T-helper 2 cell (primary cell): ENCODE results near the gene QRFP.

Source experiments
- DNase-seq, 5 experiments: peaks; one replicate each; pipeline versions ENCODE4 v3.0.0 to v3.0.0-alpha.2; 2012 to 2022

QRFP gene

GRCh38 chr9:130904070-130905044 is 7.7 kb upstream of the QRFP start:
- no peak for DNase-seq

- no peak for DNase-seq
These were observed 6.8 kb upstream of the QRFP start for GRCh38 chr9:130903194-130904069.

GRCh38 chr9:130902204-130903185 is 5.9 kb upstream of the QRFP start:
- DNase-seq: no peak

DNA sequence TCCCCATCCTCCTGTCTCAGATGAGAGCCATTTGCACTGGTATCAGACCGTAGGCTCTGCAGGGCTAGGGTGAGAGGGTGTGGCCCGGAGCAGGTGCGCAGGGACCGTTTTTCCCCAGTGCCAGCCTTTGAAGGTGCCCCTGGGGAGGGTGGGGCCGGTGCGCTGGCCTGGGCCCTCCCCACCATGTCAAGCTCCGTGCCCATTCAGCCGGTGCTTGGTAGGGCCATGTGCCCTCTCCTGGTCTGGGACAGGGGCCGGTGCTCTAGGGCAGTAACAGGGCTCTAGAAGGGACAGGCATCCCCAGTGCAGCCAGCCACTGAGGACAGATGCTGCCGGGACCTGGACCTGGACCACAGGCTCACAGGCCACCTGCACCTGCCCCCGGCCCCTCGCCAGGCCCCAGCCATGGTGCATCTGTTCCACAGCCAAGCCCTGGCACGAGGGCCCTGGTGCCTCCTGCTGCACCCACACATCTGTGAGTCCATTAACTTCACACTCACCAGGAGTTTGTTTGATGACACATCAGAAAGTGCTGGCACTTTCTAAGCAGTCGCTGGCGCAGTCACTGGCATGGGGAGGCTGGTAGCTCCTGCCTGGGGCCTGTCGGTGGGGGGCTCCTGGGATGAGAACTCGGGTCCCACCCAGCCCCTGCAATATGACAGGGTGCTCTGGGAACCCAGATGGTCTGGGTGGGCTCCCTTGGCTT is 5.0 kb upstream of the QRFP start:
- no peak for DNase-seq

- no peak for DNase-seq
These were observed 4.3 kb upstream of the QRFP start for GRCh38 chr9:130900701-130901497.

DNA sequence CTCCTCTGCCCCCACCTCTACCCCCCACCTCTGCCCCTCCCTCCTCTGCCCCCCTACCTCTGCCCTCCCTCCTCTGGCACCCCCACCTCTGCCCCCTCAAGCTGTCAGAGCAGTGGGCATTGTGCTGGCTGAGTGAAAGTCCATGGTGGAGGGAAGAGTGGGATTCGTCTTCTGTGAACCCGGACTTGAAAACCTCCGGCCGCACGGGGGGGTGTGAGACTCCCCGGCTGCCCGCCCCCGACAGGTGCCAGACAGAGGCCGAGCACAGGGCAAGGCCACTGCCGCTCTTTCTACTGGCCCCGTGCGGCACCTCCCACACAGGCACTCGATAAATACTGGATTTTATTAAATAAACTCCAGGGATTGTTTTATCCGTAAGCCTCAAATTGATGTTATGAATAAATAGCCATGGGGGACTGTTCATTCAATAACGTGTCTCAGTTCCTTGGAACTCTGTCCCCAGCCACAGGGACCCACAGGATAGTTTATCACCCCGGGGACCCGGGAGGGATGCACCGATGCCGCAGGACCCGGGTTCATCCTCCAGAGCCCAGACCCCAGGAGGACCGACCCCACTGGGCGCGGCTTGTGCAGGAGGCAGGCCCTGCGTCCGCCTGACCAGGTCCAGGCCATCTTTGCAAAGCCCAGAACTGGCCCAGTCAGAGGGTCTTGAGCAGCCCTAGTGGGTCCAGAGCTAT is 2.6 kb upstream of the QRFP start:
- no peak for DNase-seq

DNA sequence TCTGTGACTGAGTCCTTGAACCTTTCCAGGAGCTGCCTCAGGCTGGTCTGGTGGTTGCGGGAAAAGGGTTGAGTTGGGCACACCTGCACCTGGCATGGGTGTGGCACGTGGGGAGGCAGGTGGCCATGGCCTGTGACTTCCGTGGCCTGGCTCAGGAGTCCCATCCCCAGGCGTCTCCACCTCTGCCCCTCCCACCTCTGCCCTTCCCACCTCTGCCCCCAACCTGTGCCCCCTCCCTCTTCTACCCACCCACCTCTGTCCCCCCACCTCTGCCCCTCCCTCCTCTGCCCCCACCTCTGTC is 1.9 kb upstream of the QRFP start:
- no peak for DNase-seq

DNA sequence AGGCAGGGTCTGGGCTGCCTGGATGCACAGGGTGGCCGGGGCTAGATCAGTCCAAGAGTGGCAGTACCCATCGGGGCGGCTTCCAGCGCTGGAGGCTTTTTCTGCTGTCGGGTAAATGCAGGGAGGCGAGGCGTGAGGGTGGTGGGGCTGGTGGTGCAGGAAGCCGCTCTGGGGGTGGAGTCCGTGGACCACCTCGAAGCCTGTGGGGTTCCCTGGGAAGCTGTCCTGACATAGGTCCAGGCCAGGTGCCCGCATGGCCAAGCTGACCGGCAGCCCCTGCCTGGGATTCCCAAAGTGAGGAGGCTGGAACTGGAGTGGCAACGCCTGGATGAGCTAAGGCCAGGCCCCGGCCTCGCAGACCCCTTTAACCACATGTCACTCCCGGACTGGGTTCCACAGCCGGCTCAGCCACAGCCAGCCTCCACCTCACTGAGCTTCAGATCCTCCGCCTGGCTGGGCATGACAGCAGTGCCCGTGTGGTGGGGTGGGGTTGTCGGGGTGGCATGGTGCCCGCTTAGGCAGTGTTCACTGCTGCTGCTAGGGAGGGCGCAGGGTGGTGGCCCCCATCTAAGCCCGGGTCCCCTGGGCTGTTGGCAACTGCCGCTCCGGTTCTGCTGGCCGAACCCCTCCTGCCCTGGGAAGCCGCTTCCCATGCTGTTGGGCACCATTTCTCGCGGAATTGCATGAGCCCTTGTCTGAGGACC is 1.4 kb upstream of the QRFP start:
- no peak for DNase-seq

GRCh38 chr9:130897105-130897751 is 616 bp upstream of the QRFP start:
- DNase-seq: no peak

DNA sequence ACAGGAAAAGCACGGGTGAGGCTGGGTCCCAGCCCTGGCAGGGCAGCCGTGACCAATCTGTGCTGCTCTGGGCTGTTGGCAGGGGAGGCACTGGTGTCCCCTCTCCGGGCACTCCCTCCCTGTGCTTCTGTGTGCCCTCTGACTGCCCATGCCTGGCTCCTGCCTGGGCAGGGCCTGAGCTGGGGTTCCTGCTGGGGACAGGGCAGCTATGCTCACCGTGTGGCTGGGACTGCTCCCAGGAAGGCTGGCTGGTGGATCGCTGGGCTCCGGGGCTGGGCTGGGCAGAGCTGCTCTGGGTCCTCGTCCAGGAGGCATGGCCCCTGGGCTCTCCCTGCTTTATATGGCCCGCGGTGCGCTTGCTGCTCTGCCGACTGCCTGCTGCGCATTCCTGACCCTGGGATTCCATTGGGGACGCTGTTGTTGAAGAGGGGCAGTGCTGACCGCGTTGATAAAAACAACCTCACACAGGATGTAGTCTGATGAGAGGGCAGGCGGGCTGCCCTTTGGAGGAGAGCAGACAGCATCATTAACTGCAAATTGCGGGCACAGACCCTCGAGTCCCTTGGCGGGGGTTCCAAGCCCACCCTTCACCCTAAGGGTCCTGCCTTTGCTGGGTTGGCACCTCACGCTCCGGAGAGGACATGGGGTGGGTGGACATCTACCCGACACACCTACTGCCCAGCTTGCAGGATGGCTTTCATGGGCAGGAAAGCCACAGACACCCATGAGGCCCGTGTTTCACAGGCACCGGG is 955 bp downstream of the QRFP start:
- DNase-seq: no peak

- DNase-seq: no peak
These were observed 1.6 kb downstream of the QRFP start for GRCh38 chr9:130895038-130895437.

DNA sequence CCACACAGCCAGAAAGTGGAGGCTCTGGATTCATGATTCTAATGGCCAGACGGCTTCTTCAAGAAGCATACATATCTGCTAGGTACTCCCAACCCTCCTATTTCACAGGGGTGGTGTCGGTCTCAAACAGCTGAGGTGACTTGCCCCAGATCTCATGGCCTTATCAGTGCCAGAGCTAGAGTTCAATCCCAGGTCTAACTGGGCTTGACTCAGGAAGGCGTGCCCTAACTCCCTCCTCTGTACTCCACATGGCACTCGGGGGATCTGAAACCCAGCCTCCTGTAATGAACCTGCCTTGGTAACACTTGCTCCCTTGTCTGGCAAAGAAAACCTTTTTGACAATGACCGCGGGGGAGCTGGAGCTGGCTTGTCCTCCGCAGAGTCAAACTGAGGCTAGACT is 2.1 kb downstream of the QRFP start:
- DNase-seq: no peak

DNA sequence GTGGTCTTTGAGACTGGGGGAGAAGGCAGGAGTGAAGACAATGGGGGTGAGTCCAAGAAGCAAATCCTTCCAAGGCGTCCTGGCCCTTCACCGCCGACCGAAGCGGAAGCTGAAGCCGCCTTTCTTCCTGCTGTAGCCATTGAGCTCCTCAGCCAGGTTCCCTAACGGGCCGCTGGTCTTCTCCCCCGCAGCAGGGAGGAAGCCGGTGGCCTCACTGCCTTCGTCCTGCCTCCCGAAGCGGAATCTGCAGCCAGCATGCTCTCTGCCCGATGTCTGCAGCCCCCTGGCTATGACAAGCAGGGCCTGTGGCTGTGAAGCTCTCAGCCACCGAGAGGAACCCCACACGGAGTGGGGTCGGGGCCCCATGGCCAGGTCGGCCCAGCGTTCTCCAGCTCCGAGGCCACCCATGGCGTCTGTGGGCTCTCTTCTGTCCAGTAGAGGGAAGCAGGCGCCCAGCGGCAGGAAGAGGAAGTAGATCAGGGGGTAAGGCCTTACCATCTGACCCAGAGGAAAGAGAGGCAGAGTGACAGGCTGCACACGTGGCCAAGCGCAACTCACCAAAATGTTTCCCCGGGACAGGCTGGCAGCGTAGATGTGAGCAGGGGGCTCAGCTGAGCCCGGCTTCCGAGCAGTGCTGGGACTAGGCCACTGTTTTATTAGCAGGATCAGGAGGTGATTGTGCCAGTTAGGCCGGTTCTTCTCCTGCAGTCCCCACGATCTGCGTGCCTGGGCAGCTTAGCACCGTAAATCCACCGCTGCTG is 3.1 kb downstream of the QRFP start:
- DNase-seq: no peak

GRCh38 chr9:130892477-130893304 is 3.9 kb downstream of the QRFP start:
- no peak for DNase-seq

GRCh38 chr9:130891688-130892476 is 4.7 kb downstream of the QRFP start:
- DNase-seq: no peak
